ENCODE data around the gene PLB1. TPM values are rescaled to one million over a fixed set of nuclear protein-coding genes. Genes with fewer than 3 reads are reported as not detected.
"Not testable (repeated sequence)": the region's sequence is repeated elsewhere in the genome, so short reads cannot be mapped to it uniquely, and the experiment has no call there.

Gene PLB1
- total RNA-seq, 1 experiment from 2014 or later: 1.0 TPM

- not testable (repeated sequence) for DNase-seq (ENCODE audit: low spot score)
Observed at GRCh38 chr2:28665811-28666377, 170.0 kb downstream of the PLB1 start.

GRCh38 chr2:28666496-28667184, 170.8 kb downstream of the PLB1 start:
- DNase-seq (ENCODE audit: low spot score): no peak

DNA sequence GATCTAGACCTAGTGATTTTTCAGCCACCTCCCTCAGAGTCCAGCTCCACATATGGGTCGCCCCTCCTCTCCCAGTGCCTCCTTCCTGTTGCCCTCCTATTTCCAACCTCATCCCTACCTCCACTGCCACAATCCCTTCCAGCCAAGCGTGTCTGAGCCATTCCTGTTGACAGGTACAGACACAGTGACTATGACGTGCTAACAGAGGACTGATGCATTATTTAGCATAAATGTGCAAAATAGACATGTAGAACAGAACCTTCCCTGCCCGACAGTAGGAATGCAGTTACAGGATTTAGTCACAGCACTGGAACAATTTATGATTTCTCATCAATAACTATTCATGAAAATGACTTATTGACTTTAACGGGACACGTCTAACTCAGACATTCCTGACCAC, 171.4 kb downstream of the PLB1 start:
- no peak for DNase-seq (ENCODE audit: low spot score)

DNA sequence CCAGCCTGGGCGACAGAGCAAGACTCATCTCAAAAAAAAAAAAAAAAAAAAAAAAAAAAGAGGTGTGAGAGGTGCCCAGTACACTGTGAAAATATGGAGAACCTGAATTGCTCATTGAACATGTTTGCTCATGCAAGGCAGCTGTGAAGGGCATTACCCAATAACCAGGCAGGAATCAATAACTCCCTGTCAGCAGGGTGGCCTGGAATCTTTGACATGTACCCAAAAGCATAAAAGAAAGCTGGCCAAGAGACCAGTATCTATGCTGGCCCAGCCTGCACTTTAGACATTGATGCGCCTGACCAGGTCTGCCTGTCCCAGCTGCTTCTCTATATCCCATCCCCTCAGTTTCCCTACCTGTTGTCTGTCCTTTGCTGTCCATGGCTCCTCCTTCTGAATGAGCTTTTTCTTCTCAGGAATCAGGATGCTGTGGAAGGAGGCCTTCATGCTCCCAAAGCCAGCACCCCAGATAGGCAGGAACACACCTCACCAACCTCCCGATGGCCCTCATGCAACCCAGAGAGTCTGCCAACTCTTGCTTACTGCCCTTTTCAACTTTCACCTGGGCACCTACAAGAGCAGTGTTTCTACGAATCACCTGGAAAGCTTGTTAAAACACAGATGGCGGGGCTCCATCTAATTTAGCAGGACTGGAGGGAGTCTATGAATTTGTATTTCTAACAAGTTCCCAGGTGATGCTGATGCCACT, 172.4 kb downstream of the PLB1 start:
- DNase-seq (ENCODE audit: low spot score): no peak

DNA sequence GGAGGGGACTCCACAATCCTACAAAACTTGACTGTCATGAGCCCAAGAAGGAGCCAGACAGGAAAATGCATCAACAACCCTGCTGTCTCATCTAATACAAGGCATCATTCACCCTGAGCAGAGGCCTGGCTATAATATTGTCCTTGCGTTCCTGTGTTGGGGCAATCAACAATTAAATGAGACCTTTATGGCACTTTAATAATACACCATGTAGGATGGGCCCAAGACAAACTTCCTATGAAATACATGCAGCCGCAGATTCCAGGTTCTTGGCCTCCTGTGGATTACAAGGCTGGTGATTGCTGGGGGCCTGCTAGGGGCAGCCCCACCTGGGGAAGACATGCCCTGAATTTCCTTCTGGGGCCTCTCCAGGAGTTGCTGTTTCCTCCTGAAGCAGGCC, 173.0 kb downstream of the PLB1 start:
- no peak for DNase-seq (ENCODE audit: low spot score)

DNA sequence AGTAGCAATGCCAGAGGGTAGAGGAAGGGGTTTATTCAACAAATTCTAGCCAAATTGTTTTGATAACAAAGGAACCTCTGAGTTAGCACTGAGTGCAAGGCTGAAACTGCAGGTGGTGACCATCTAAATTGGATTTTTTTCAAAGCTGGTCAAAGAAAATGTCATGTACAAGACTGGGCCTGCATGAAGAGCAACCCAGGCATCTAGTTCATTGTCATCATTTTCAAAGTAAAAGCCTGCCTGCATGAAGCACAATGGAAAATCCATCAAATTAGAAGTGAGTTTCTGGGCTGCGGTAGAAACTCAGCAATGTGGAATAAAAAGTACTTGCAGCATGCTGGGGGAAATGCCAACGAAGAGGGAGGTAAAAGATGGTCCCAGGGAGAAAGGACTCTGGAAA, 175.0 kb downstream of the PLB1 start:
- no peak for DNase-seq (ENCODE audit: low spot score)

DNA sequence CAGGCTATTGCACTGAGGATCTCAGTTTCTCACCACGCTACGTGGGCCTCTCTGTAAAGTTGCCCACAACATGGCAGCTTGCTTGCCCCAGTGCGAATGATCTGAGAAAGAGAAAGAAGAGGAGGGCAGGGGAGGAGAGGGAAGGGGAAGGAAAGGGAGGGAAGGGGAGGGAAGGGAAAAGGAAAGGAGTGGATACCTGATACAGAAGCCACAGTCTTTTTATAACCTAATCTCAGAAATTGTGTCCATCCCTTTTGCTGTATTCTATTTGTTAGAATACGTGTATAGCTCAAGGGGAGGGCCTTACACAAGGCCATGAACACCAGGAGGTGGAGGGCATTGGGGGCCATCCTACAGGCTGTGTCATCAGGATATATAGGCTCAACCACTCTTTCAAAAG, 177.5 kb downstream of the PLB1 start:
- DNase-seq (ENCODE audit: low spot score): no peak

DNA sequence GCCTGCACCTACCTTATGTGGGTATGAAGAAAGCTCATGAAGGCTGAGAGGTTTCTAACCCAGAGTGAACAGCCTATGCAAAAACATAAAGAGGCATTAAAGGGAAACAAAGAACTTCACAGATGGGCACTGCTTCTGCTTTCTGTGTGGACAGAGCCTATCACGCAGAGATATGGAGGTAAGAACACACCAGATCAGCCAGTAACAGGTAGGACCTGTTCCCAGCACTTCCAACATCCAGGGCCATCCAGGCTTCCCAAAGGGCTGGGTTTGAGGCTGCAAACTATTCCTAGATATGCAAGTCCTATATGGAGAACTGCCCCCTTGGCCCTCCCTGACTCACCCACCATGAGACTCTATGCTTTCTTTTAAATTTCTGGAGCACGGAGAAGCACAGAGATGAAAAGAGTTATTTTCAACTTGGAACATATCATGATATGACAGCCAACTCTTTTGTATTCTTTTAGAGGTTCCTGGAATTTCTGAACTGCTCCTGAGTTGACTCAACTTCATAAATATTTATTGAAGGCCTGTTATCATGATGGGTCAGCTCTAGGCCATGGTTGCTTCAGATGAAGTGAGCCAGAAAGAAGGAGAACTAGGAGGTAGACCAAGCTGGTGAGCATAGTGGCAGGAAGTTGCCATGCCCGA, 178.3 kb downstream of the PLB1 start:
- no peak for DNase-seq (ENCODE audit: low spot score)

GRCh38 chr2:28674713-28675068, 178.8 kb downstream of the PLB1 start:
- no peak for DNase-seq (ENCODE audit: low spot score)

DNA sequence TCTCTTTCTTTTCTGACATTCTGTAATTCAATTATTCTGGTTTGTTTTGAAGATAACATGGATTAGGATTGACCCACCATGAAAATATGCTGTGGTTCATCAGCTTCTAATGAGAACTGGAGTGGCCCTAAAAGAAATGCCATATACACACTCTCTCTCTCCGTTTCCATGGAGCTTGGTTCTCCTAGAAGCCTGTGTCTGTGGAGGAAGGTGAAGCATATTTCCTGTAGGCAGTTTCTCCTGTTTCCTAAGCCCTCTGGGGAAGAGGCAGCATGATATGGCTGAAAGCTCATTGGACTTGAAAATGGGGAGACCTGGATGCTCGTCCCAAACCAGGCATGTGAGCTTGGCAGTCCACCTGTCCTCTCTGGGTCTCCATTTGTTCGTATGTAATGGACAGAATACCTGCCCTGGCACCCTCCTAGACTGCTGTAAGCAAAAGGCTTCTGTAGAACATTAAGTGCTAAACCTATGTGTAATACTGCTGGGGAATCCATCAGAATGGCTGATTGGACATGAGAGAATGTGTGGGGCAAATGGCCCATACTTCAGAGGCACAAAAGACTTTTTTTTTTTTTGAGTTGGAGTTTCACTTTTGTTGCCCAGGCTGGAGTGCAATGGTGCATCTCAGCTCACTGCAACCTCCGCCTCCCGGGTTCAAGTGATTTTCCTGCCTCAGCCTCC, 180.4 kb downstream of the PLB1 start:
- DNase-seq (ENCODE audit: low spot score): no peak

DNA sequence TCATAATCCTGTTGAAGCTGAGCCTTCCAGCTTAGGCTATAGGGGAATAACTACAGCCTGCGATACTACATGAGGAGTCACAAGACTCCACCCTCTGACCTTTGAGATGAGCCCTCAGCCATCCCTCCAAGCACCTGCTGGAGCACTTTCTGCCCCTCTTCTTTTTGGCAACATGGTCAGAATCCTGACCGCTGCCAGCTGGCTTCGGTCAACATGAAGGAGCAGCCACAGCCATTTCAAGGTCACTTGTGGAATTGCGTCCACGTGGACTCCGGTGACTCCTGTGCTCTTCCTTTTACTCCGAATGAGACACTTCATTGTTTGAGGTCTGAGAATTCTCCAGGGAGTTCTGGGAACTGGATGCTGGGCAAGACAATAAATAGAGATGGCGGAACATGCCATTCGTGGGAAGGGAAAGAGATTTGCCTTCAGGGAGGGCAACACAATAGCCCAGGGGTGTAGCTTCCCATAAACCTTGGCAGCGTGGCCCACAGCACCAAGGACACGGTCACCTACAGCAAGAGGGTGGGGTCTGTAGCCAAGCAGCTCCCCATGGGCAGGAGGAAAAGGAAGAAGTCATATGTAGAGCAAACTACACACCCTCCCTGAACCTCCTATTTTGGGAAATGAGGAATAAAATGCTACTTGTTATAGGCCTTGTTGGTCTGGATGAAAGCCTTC, 182.5 kb downstream of the PLB1 start:
- DNase-seq (ENCODE audit: low spot score): no peak

DNA sequence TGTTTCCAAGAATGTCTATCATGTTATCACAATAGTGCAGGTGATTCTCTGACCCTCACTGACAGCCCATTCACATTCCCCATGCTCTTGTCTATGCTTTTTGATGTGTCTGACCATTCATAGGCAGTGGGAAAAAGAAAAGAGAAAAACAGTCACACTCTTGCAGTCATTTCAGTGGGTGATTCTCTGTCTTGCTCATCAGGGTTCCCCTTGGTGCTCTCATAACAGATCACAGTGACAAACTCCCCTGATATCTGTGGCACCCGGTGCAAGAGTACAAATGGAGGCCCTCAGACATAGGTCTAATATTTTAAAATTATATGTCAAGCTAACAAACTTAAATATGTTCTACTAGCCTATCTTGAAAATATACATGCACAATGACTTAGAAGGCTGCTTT, 183.1 kb downstream of the PLB1 start:
- DNase-seq (ENCODE audit: low spot score): no peak

GRCh38 chr2:28680657-28681056, 184.8 kb downstream of the PLB1 start:
- DNase-seq (ENCODE audit: low spot score): no peak

DNA sequence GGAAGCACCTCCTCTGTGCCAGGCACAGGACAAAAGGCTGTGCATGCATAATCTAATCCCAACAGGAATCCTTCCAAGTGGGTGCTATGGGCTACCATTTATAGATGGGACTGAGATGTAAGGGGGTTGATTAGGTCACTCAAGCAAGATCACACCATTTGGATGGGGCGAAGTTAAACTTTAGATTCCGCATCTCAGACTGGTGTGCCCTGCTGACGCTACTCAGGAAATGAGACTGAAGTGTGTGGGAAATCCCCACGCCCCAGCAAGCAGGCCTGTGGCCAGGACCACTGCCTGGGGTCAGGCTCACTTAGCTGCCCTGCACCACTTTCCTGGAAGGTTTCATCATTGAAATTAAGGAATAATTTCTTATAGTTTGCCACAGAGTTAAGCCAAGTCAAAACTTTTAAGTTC, 185.3 kb downstream of the PLB1 start:
- peak; percentile 82 for DNase-seq (ENCODE audit: low spot score)

DNA sequence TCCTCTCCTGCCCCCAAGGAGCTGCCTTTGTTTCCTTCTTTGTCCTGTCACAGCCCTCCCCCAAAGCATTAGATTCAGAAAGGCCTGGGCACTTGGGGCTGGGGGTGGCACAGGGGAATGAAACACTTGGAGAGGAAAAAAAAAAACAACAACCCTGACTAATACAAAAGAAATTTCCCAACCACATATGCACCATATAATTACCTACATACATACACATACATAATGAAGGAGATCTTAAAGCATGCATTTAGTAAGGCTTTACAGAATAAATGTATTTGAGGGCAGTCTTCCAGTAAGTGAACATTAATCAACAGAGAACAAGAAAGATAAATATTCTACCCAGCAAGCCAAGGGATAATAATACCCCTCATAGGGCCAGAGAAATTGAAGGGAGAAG, 185.7 kb downstream of the PLB1 start:
- no peak for DNase-seq (ENCODE audit: low spot score)

GRCh38 chr2:28683100-28683706, 187.3 kb downstream of the PLB1 start:
- peak; percentile 87 for DNase-seq (ENCODE audit: low spot score)

GRCh38 chr2:28684142-28684858, 188.4 kb downstream of the PLB1 start:
- no peak for DNase-seq (ENCODE audit: low spot score)

DNA sequence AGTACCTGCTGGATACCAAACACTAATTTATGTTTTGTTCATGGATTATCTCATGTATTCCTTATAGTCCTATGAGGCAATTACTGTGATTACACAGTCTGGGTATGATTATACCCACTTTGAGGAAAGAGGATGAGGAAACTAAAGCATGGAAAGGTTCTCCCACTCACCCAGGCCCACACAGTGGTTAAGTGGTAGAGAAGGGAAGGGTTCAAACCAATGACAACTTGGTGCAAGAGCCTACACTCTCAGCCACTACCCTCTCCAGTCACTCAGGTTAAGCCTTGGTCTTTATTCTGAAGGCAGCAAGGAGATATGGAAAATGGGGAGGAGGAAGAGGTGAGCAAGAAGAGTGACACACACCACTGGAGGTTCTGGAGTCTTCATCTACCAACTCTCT, 191.3 kb downstream of the PLB1 start:
- no peak for DNase-seq (ENCODE audit: low spot score)

DNA sequence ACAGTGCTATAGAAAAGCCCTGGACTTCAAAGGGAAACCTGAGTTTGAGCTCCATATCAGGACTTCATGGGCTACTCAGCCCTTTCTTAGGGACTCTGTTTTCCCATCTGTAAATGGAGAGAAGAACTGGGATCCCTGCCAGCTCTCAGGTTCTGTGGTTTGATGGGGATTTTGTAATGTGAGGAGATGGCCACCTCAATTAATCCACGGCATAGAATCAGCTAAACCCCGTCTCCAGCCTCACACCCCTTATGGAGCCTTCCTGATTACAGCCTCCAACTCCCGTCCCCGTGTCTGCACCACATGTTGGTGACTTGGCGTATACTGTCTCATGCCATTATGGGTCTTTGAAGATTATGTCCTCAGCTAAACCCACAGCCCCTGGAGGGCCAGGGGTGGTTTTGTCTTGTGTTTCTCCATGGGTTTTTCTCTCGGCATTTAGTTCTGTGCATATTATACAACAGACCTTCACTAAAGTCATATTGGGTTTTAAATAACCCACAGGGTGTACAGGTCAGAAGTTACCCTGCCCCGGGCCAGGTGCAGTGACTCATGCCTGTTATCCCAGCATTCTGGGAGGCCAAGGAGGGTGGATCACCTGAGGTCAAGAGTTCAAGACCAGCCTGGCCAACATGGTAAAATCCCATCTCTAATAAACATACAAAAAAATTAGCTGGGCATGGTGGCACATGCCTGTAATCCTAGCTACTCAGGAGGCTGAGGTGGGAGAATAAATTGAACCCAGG, 192.0 kb downstream of the PLB1 start:
- no peak for DNase-seq (ENCODE audit: low spot score)

GRCh38 chr2:28688818-28689217, 193.0 kb downstream of the PLB1 start:
- DNase-seq (ENCODE audit: low spot score): no peak

All from A172 (cell line).